Right ventricle myocardium inferior (tissue), 1 donor: ENCODE data around the gene ALB. TPM values are rescaled to one million over a fixed set of nuclear protein-coding genes. Genes with fewer than 3 reads are reported as not detected.
A peak's percentile ranks its signal among the peaks of the same experiment; 100 is the strongest.

Experiments
- ATAC-seq: fragments of 200-7000 bp; cut with Tn5 transposase; one replicate; pipeline ENCODE4 v1.9.1; 2020; ENCODE audit warnings: mild to moderate bottlenecking, moderate library complexity
- DNase-seq: peaks from one replicate; pipeline ENCODE4 v3.0.0; 2021; ENCODE audit errors: missing footprints
- intact Hi-C: fragments of 100-400 bp; cut with DNase I; formaldehyde crosslinking; loops from one replicate; pipeline ENCODE4 v1.11.0; 2022
- total RNA-seq: library from RNA; stranded (reverse); fragmentation: NEBNext Ultra II Directional; extraction: Animal tissue kit (Norgen Biotek cat#: 25700); gene quantifications from one replicate; pipeline ENCODE4 v1.2.1, GENCODE V29; 2021
- donor health status: DM: no; HTN: yes; CAD: no; lungs with severe emphysema.

The ALB gene
- total RNA-seq, 1 donor from 2014 or later: not detected

- intact Hi-C loops: no loop called here
- no peak for DNase-seq
These were observed 41.6 kb downstream of the ALB start for GRCh38 chr4:73445383-73446335.

DNA sequence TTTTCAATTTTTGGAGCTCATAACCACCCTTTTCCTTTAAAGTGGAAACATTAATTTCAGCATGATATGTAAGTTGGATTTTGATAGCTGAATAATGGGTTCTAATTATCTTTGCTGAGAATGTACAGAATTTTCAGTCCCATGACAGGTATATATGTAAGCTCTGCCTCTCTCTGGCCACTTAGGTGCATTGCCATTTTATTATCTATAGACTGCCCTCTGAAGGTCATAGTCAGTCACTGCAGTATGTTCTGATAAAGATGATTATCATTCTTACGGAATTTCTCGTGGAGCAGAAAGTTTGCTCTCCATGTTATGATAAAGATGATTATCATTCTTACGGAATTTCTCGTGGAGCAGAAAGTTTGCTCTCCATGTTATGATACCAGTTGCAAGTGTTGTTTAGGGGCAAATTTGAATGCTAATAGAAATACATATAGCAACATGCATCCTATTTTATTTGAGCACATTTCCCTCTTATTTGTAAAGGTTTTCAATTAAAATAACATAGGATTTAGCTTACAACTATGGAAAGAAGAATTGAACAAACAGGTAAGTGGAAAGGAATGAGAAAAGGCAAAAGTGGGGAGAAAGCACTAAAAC, 42.4 kb downstream of the ALB start:
- intact Hi-C loops: no loop called here
- DNase-seq (no peak), ATAC-seq (no peak)

More at GRCh38 chr4:73445383-73446335, 41.6 kb downstream of the ALB start:
- ATAC-seq: no peak

DNA sequence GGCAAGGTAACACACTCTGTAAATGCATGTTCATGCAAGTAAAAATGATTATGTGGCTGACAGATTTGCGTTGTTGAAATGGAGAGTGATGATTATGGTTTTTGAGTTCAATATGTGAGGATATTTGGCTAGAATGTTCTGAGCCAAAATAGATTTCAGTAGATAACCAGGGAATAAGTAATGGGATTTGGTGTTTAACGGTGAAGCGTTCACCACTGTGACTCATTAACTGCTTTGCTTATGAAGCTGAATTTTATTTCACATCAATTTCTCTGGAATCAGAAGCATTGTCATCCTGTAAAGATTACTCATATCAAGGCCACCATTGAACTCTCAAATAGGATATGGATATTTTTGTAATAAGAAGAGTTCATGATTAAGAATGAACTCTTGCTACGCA, 43.6 kb downstream of the ALB start:
- DNase-seq: no peak
- intact Hi-C loops: no loop called here

GRCh38 chr4:73448448-73449203, 44.5 kb downstream of the ALB start:
- ATAC-seq: no peak
- intact Hi-C loops: no loop called here
- no peak for DNase-seq

More for the DNA sequence above, 43.6 kb downstream of the ALB start:
- ATAC-seq: no peak

GRCh38 chr4:73450398-73451004, 46.4 kb downstream of the ALB start:
- peak; percentile 67 for DNase-seq
- intact Hi-C loops: no loop called here

DNA sequence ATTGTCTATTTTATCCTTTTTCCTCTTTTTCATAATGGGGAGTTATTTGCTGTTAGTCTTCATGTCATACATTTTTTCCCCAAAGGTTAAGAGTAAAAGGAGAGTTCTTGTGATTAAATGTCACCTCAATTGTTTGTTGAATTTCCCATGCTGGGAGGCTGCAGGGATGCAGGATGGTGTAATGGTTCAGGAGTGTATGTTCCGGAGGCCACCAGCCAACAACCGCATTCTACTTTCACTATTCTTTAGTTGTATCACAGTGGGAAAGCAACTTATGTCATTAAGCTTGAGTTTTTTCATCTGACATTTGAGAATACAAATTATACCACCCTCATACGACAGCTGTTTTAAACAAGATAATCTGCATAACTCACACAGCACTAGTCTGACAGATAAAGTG, 47.3 kb downstream of the ALB start:
- intact Hi-C loops: no loop called here
- DNase-seq: no peak
- ATAC-seq: no peak

More at GRCh38 chr4:73450398-73451004, 46.4 kb downstream of the ALB start:
- peak; percentile 63 for ATAC-seq

- intact Hi-C loops: no loop called here
- DNase-seq: no peak
- ATAC-seq: no peak
These were observed 48.1 kb downstream of the ALB start for GRCh38 chr4:73451981-73452747.

- no peak for ATAC-seq
- intact Hi-C loops: no loop called here
- no peak for DNase-seq
These were observed 49.0 kb downstream of the ALB start for GRCh38 chr4:73452953-73453700.

GRCh38 chr4:73453701-73454005, 49.6 kb downstream of the ALB start:
- intact Hi-C loops: no loop called here
- ATAC-seq: no peak

DNA sequence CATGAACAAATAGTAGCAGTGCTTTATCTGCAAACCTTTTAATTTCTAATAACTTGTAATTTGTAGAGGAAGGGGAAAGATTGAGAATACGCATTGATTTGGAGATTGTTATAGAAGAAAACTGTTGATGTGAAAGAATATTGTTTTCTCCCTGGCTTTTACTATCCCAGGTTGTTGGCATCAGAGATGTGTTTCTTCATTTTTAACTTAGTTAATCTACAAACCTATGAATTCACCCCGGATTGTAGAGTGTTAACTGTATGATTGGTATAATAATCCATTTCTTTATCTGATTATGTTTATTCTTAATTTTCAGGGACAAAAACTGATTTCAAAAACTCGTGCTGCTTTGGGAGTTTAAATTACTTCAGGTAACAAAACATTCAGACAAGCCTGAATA, 50.8 kb downstream of the ALB start:
- DNase-seq (no peak), ATAC-seq (no peak)
- intact Hi-C loops: no loop called here

More at GRCh38 chr4:73453701-73454005, 49.6 kb downstream of the ALB start:
- no peak for DNase-seq

DNA sequence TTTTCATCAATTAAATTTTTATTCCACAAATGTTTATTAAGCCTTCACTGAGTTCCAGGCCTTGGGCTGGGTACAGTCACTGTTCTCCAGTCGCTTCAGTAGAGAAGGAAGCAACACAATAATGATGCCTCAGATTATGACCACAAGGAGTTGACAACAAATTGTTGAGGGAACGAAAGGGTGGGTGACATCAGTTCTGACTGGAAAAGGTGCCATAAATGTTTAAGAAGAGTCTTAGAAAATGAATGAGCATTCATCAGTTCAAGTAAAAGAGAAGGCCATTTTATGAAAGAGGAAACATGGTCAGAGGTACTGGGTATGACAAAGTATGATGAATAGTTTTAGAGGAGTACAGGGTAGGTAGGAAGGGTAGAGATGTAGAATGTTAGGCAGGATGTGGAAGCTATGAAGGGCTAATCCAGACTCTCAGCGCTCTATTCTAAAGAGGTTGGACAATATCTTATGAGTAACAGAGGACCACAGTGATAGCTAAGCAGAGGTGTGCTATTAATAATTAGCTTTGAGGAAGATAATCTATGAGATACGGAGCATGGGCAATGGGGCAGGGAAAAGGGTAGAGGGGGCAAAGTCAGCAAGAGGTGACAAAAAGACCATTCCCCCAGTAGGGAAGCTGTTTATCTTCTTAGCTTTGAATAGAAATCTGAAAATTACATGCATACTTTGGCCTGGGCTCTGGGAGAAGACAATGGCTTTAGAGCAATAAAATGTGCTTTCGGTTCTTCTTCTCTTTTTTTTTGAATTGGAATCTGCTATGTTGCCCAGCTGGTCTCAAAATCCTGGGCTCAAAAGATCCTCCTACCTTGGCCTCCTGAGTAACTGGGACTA, 52.3 kb downstream of the ALB start:
- intact Hi-C loops: no loop called here
- no peak for DNase-seq
- ATAC-seq: no peak

- DNase-seq: no peak
- intact Hi-C loops: no loop called here
- no peak for ATAC-seq
These were observed 54.3 kb downstream of the ALB start for GRCh38 chr4:73458184-73459047.

DNA sequence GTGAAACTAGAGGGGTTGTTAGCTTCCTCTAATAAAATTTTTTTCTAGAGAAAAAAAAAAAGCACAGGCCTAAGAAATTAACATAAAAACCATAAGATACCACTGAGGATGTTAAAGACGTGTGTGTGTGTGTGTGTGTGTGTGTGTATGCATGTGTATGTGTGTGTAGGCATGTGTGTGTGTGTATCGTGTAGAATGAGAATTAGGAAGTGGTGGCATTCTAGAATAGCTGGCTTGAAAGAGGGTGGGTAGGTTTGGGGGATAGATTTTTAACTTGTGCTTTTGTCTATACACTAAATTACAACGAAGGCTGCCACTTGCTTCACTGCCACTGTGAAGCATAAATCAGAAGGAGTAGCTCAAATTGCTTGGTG, 54.9 kb downstream of the ALB start:
- intact Hi-C loops: no loop called here
- DNase-seq (no peak), ATAC-seq (no peak)

- intact Hi-C loops: no loop called here
- no peak for ATAC-seq
These were observed 56.9 kb downstream of the ALB start for GRCh38 chr4:73460913-73461522.

DNA sequence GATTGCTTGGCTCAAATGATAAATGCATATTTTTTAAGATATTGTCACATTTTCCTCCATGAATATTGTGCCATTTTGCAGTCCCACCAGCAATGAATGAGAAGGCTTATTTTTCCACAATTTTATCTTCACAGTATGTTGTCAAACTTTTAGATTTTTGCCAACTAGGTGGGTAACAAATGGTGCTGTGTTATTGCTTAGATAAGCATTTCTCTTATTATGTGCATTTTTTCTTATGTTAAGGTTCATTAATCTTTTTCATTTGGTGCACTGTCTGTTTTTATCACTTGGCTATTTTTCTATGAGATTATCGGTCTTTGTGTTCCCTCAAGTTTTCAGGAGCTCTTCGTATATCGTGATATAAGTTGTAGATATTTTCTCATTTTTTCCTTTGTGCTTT, 64.1 kb downstream of the ALB start:
- DNase-seq (no peak), ATAC-seq (no peak)
- intact Hi-C loops: no loop called here

More at GRCh38 chr4:73460913-73461522, 56.9 kb downstream of the ALB start:
- DNase-seq: no peak

DNA sequence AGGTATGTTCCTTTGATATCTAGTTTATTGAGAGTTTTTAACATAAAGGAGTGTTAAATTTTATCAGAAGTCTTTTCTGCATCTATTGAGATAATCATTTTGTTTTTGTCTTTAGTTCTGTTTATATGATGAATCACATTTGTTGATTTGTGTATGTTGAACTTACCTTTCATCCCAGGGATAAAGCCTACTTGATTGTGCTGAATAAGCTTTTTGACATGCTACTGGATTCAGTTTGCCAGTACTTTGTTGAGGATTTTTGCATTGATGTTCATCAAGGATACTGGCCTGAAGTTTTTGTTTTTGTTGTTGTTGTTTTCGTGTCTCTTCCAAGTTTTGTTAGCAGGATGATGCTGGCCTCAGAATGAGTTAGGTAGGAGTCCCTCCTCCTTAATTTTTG, 66.6 kb downstream of the ALB start:
- no peak for DNase-seq
- ATAC-seq: no peak
- intact Hi-C loops: no loop called here
